Progenitor cell of endocrine pancreas (in vitro differentiated cells): ENCODE data around the gene SYNGR4. TPM values are rescaled to one million over a fixed set of nuclear protein-coding genes. Genes with fewer than 3 reads are reported as not detected.
"Not testable (repeated sequence)": the region's sequence is repeated elsewhere in the genome, so short reads cannot be mapped to it uniquely, and the experiment has no call there.

Source experiments
- DNase-seq: peaks from one replicate; pipeline ENCODE4 v3.0.0; 2021; ENCODE audit warnings: low spot score; ENCODE audit not compliant: unreplicated experiment
- H3K27ac Mint-ChIP-seq: 2 replicates; pipeline ENCODE4 v1.8.0; 2021; ENCODE audit warnings: mild to moderate bottlenecking, moderate library complexity, mixed read lengths
- H3K27me3 Mint-ChIP-seq: 2 replicates; pipeline ENCODE4 v1.8.0; 2021; ENCODE audit warnings: mixed read lengths
- H3K36me3 Mint-ChIP-seq: 2 replicates; pipeline ENCODE4 v1.8.0; 2022; ENCODE audit warnings: mixed read lengths; ENCODE audit not compliant: insufficient read depth
- H3K4me1 Mint-ChIP-seq: 2 replicates; pipeline ENCODE4 v1.8.0; 2021; ENCODE audit warnings: low read depth, mixed read lengths
- H3K4me3 Mint-ChIP-seq: 2 replicates; pipeline ENCODE4 v1.8.0; 2021; ENCODE audit warnings: low read depth, mild to moderate bottlenecking, moderate library complexity, mixed read lengths
- H3K9me3 Mint-ChIP-seq: 2 replicates; pipeline ENCODE4 v1.8.0; 2021; ENCODE audit warnings: low read depth, mixed read lengths
- CTCF ChIP-seq: fragments of 200-600 bp; sonication (generic); IDR thresholded peaks from one replicate; pipeline ENCODE4 v1.5.0; 2021; ENCODE audit warnings: antibody characterized with exemption, mild to moderate bottlenecking; ENCODE audit not compliant: unreplicated experiment
- total RNA-seq: library from RNA; stranded (reverse); gene quantifications from 2 replicates; pipeline ENCODE4 v1.2.1, GENCODE V29; 2021

The SYNGR4 gene
- total RNA-seq, 1 donor from 2014 or later, result not detected

GRCh38 chr19:48367855-48368254 lies 3.7 kb downstream of the SYNGR4 start:
- no peak for DNase-seq
- H3K27ac Mint-ChIP-seq, result no peak overlapping the region
- no peaks in the 10 kb centered on the region for H3K36me3 Mint-ChIP-seq

GRCh38 chr19:48368936-48369335 lies 4.8 kb downstream of the SYNGR4 start:
- no peak overlapping the region for H3K27ac Mint-ChIP-seq

More at GRCh38 chr19:48367855-48368254, 3.7 kb downstream of the SYNGR4 start:
- Mint-ChIP-seq H3K4me3 (no peak overlapping the region), H3K9me3 (no peaks in the 10 kb centered on the region), H3K4me1 (peaks cover 4% of the 10 kb centered on the region), H3K27me3 (no peaks in the 10 kb centered on the region)
- TF ChIP-seq CTCF, result no peak

GRCh38 chr19:48370955-48371354 lies 6.8 kb downstream of the SYNGR4 start:
- Mint-ChIP-seq H3K27ac (peak overlapping the region; percentile 43), H3K36me3 (no peaks in the 10 kb centered on the region), H3K4me3 (no peak overlapping the region), H3K4me1 (no peaks in the 10 kb centered on the region), H3K27me3 (no peaks in the 10 kb centered on the region), H3K9me3 (no peaks in the 10 kb centered on the region)
- DNase-seq, result no peak
- no peak for TF ChIP-seq CTCF

More at GRCh38 chr19:48368936-48369335, 4.8 kb downstream of the SYNGR4 start:
- H3K27me3 Mint-ChIP-seq, result no peaks in the 10 kb centered on the region
- no peak overlapping the region for H3K4me3 Mint-ChIP-seq
- no peaks in the 10 kb centered on the region for H3K9me3 Mint-ChIP-seq
- no peak for TF ChIP-seq CTCF
- no peak for DNase-seq
- no peaks in the 10 kb centered on the region for H3K4me1 Mint-ChIP-seq
- H3K36me3 Mint-ChIP-seq, result no peaks in the 10 kb centered on the region

- H3K27me3 Mint-ChIP-seq, result no peaks in the 10 kb centered on the region
- no peak for TF ChIP-seq CTCF
- DNase-seq, result no peak
- no peaks in the 10 kb centered on the region for H3K9me3 Mint-ChIP-seq
- H3K4me3 Mint-ChIP-seq, result no peak overlapping the region
- H3K4me1 Mint-ChIP-seq, result no peaks in the 10 kb centered on the region
- no peak overlapping the region for H3K27ac Mint-ChIP-seq
- no peaks in the 10 kb centered on the region for H3K36me3 Mint-ChIP-seq
Observed at GRCh38 chr19:48371367-48371766, 7.2 kb downstream of the SYNGR4 start.

GRCh38 chr19:48371771-48372170 lies 7.6 kb downstream of the SYNGR4 start:
- not testable (repeated sequence) for H3K27me3 Mint-ChIP-seq, H3K36me3 Mint-ChIP-seq, H3K4me1 Mint-ChIP-seq, H3K4me3 Mint-ChIP-seq, H3K9me3 Mint-ChIP-seq, H3K27ac Mint-ChIP-seq, DNase-seq

GRCh38 chr19:48372904-48373303 lies 8.7 kb downstream of the SYNGR4 start:
- H3K4me3 Mint-ChIP-seq, result no peak overlapping the region

More at GRCh38 chr19:48372904-48373303, 8.7 kb downstream of the SYNGR4 start:
- DNase-seq, result no peak
- Mint-ChIP-seq H3K36me3 (no peaks in the 10 kb centered on the region), H3K27ac (no peak overlapping the region), H3K4me1 (no peaks in the 10 kb centered on the region), H3K9me3 (no peaks in the 10 kb centered on the region), H3K27me3 (no peaks in the 10 kb centered on the region)
- TF ChIP-seq CTCF, result no peak
